Measurements from ENCODE around the gene CPPED1. TPM values are rescaled to one million over a fixed set of nuclear protein-coding genes. Genes with fewer than 3 reads are reported as not detected.

The CPPED1 gene
- total RNA-seq, 1 donor, result 21.4 TPM

- Histone ChIP-seq H3K9me3 (ENCODE audit: low read depth, low read length) (no peaks in the 10 kb centered on the region), H2AFZ (ENCODE audit: low read length) (no peak overlapping the region), H3K36me3 (ENCODE audit: insufficient read depth, low read length) (no peaks in the 10 kb centered on the region), H4K20me1 (ENCODE audit: insufficient read depth, low read length) (no peaks in the 10 kb centered on the region), H3K27me3 (ENCODE audit: insufficient read depth, low read length) (no peaks in the 10 kb centered on the region), H3K4me3 (ENCODE audit: insufficient read depth, low read length) (no peak overlapping the region), H3K27ac (ENCODE audit: low read depth, low read length) (no peak overlapping the region), H3K4me1 (ENCODE audit: insufficient read depth, low read length) (no peaks in the 10 kb centered on the region), H3K4me2 (ENCODE audit: insufficient read depth, low read length) (no peak overlapping the region), H3K79me2 (ENCODE audit: insufficient read depth, low read length) (no peaks in the 10 kb centered on the region)
- DNase-seq (ENCODE audit: insufficient read length, low spot score, missing footprints), result no peak
- TF ChIP-seq CTCF (IDR thresholded peaks at IDR 0.05; ENCODE audit: extremely low read depth, low read depth, low read length), result no peak
Observed at GRCh38 chr16:12655537-12655936, 148.2 kb downstream of the CPPED1 start.

DNA sequence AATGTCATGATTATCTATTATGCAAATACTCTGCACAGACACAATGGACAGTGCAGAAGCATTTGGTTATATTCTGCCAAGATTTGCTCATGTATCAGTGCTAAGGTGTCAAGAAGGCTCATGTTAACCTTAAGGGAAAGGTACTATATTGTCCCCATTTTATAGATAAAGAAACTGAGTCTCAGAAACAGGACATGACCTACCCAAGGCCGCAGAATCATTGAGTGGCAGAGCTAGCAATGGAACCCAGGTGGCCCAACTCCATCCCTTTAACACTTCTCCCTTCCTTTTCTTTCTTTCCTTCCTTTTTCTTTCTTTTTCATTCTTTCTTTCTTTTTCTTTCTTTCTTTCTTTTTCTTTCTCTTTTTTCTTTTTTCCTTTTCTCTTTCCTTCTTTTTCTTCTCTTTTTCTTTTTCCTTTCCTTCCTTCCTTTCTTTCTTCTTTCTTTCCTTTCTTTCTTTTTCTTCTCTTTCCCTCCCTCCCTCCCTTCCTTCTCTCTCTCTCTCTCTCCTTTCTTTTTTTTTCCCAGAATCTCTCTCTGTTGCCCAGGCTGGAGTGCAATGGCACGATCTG is 149.8 kb downstream of the CPPED1 start:
- Histone ChIP-seq H3K36me3 (ENCODE audit: insufficient read depth, low read length) (no peaks in the 10 kb centered on the region), H3K4me1 (ENCODE audit: insufficient read depth, low read length) (no peaks in the 10 kb centered on the region), H3K4me2 (ENCODE audit: insufficient read depth, low read length) (no peak overlapping the region), H3K4me3 (ENCODE audit: insufficient read depth, low read length) (no peak overlapping the region), H3K27ac (ENCODE audit: low read depth, low read length) (no peak overlapping the region), H3K27me3 (ENCODE audit: insufficient read depth, low read length) (no peaks in the 10 kb centered on the region), H3K79me2 (ENCODE audit: insufficient read depth, low read length) (no peaks in the 10 kb centered on the region), H3K9me3 (ENCODE audit: low read depth, low read length) (no peaks in the 10 kb centered on the region), H2AFZ (ENCODE audit: low read length) (no peak overlapping the region), H4K20me1 (ENCODE audit: insufficient read depth, low read length) (no peaks in the 10 kb centered on the region)
- TF ChIP-seq CTCF (IDR thresholded peaks at IDR 0.05; ENCODE audit: extremely low read depth, low read depth, low read length), result no peak
- DNase-seq (ENCODE audit: insufficient read length, low spot score, missing footprints), result no peak

DNA sequence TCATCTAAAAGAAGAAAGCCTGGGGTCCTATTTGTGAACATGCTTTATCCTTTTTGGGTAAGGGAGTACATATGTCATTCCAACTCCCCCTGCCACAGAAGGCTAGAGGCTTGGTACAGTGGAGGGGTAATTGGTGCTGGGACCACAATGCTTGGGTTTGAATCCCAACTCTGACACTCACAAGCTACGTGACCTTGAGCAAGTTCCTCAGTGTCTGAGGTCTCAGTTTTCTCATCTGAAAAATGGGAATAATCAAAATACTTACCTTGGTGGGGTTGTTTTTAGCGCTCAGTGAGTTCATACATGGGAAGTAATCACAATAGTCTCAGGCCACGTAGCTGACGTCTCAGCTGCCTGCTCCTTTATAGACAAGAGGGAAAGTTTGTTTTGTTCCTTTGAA is 150.8 kb downstream of the CPPED1 start:
- no peak for DNase-seq (ENCODE audit: insufficient read length, low spot score, missing footprints)
- Histone ChIP-seq H2AFZ (ENCODE audit: low read length) (no peak overlapping the region), H3K4me3 (ENCODE audit: insufficient read depth, low read length) (no peak overlapping the region), H3K27me3 (ENCODE audit: insufficient read depth, low read length) (no peaks in the 10 kb centered on the region), H4K20me1 (ENCODE audit: insufficient read depth, low read length) (no peaks in the 10 kb centered on the region), H3K9me3 (ENCODE audit: low read depth, low read length) (no peaks in the 10 kb centered on the region), H3K79me2 (ENCODE audit: insufficient read depth, low read length) (no peaks in the 10 kb centered on the region), H3K4me1 (ENCODE audit: insufficient read depth, low read length) (no peaks in the 10 kb centered on the region), H3K36me3 (ENCODE audit: insufficient read depth, low read length) (no peaks in the 10 kb centered on the region), H3K4me2 (ENCODE audit: insufficient read depth, low read length) (no peak overlapping the region), H3K27ac (ENCODE audit: low read depth, low read length) (no peak overlapping the region)
- no peak for TF ChIP-seq CTCF (IDR thresholded peaks at IDR 0.05; ENCODE audit: extremely low read depth, low read depth, low read length)

- Histone ChIP-seq H2AFZ (ENCODE audit: low read length) (no peak overlapping the region), H3K9me3 (ENCODE audit: low read depth, low read length) (no peaks in the 10 kb centered on the region), H3K4me2 (ENCODE audit: insufficient read depth, low read length) (no peak overlapping the region), H3K4me3 (ENCODE audit: insufficient read depth, low read length) (no peak overlapping the region), H3K27me3 (ENCODE audit: insufficient read depth, low read length) (no peaks in the 10 kb centered on the region), H3K79me2 (ENCODE audit: insufficient read depth, low read length) (no peaks in the 10 kb centered on the region), H4K20me1 (ENCODE audit: insufficient read depth, low read length) (no peaks in the 10 kb centered on the region), H3K27ac (ENCODE audit: low read depth, low read length) (no peak overlapping the region), H3K4me1 (ENCODE audit: insufficient read depth, low read length) (no peaks in the 10 kb centered on the region), H3K36me3 (ENCODE audit: insufficient read depth, low read length) (no peaks in the 10 kb centered on the region)
- TF ChIP-seq CTCF (IDR thresholded peaks at IDR 0.05; ENCODE audit: extremely low read depth, low read depth, low read length), result no peak
- DNase-seq (ENCODE audit: insufficient read length, low spot score, missing footprints), result no peak
Observed at GRCh38 chr16:12651765-12652512, 151.7 kb downstream of the CPPED1 start.
